Measurements from ENCODE around the gene PATJ.

DNA sequence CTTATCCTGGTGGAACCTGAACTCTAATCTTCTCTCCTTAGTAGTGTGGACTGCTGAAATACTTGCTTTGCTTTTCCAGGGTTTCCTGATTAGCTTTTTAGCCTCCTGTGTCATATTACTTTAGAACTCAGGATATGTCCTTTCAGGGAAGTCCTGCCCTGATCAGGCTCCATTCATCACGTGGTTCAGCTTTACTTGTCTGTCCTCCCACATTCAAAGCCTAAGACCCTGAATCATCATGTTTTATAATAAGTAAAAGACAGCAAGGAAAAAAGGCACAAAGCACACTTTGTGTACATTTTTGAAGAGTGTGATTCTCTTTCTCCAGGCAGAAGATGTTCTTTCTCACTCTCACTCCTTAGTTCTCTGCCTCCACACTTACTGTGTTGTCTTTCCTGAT lies 70.6 kb downstream of the PATJ start:
- TF ChIP-seq, protein P1, sequence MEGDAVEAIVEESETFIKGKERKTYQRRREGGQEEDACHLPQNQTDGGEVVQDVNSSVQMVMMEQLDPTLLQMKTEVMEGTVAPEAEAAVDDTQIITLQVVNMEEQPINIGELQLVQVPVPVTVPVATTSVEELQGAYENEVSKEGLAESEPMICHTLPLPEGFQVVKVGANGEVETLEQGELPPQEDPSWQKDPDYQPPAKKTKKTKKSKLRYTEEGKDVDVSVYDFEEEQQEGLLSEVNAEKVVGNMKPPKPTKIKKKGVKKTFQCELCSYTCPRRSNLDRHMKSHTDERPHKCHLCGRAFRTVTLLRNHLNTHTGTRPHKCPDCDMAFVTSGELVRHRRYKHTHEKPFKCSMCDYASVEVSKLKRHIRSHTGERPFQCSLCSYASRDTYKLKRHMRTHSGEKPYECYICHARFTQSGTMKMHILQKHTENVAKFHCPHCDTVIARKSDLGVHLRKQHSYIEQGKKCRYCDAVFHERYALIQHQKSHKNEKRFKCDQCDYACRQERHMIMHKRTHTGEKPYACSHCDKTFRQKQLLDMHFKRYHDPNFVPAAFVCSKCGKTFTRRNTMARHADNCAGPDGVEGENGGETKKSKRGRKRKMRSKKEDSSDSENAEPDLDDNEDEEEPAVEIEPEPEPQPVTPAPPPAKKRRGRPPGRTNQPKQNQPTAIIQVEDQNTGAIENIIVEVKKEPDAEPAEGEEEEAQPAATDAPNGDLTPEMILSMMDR (IDR thresholded peaks at IDR 0.05), result no peak
- TF ChIP-seq POLR2A (IDR thresholded peaks at IDR 0.05), result no peak
